HG03432 (cell line): Measurements from ENCODE around the gene ERCC2.

Source experiments
- ATAC-seq: cut with Tn5 transposase; IDR thresholded peaks from one replicate; pipeline ENCODE4 v1.9.1; 2021; ENCODE audit warnings: mild to moderate bottlenecking, moderate library complexity; ENCODE audit not compliant: unreplicated experiment

Gene ERCC2

GRCh38 chr19:45305421-45305820 lies 65.0 kb downstream of the ERCC2 start:
- ATAC-seq: no peak

GRCh38 chr19:45305007-45305406 lies 65.4 kb downstream of the ERCC2 start:
- no peak for ATAC-seq

- no peak for ATAC-seq
These were observed 66.0 kb downstream of the ERCC2 start for GRCh38 chr19:45304141-45304926.

- ATAC-seq: no peak
These were observed 66.9 kb downstream of the ERCC2 start for GRCh38 chr19:45303269-45304060.

GRCh38 chr19:45302416-45302815 lies 68.0 kb downstream of the ERCC2 start:
- ATAC-seq: no peak
